Hematopoietic multipotent progenitor cell treated with erythropoietin and hydrocortisone succinate and interleukin-3 and kit ligand, for 4 days (in vitro differentiated cells): ENCODE measurements around the gene TMEM72.

Source experiments
- DNase-seq: peaks from one replicate; pipeline ENCODE4 v3.0.0-alpha.2; 2015

TMEM72 gene

DNA sequence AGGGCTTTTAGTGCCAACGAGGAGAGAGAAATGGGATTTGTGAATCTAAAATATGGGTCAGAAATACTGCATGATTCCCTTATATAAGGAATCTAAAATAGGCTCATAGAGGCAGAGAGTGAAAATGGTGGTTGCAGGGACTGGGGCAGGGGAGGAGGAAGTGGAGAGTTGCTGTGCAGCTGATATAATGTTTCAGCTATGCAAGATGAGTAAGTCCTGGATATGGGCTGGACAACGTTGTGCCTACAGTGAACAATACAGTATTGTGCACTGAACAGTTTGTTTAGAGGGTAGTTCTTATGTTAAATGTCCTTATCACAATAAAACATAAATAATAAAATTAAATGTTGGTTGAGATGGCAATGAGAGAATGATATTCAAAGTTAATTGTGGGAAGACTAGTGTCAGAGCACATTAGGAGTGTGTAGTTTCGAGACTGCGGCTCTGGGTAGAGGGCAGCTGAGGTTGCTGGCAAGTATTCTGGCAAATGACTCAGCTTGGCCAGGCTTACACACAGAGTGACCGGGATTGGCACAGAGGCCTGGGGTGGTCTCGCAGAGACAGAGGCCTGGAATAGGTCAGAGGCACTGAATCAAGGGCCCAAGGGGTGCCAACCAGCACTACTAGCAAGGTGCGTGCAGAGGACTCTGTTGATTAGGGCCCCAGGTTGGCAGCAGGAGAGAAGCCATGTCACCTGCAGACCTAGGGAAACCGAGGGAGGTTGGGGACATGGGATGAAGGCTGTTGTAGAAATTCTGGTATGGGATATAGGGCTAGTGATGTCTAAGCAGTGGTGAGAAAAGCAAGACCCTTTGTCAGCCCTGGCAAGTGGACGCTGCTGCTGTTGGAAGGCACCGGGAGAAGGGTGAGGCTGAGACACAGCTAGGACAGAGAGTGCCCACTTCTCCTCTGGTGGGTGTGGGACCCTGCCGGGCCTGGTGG lies 70.3 kb downstream of the TMEM72 start:
- DNase-seq, result peak; percentile 55

GRCh38 chr10:44982114-44982460 lies 71.0 kb downstream of the TMEM72 start:
- DNase-seq, result no peak

GRCh38 chr10:44982496-44982895 lies 71.4 kb downstream of the TMEM72 start:
- DNase-seq, result no peak

- DNase-seq, result no peak
Measured at GRCh38 chr10:44983066-44983894, 72.1 kb downstream of the TMEM72 start.

DNA sequence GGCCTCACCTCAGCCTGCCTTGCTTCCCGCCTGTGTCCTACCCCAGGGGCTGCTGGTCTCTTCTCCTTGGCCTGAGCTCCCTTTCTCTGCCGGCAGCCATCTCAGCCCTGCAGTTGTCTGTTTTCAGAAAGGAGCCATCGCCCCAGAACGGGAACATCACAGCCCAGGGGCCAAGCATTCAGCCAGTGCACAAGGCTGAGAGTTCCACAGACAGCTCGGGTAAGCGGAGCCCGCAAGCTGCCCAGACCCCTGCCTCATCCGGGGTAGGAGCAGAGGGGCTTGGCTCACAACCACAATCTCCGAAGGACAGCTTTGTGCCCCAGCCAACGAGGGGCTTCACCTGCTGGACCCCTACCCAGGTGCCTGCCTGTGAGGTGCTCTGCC lies 72.8 kb downstream of the TMEM72 start:
- DNase-seq, result no peak

DNA sequence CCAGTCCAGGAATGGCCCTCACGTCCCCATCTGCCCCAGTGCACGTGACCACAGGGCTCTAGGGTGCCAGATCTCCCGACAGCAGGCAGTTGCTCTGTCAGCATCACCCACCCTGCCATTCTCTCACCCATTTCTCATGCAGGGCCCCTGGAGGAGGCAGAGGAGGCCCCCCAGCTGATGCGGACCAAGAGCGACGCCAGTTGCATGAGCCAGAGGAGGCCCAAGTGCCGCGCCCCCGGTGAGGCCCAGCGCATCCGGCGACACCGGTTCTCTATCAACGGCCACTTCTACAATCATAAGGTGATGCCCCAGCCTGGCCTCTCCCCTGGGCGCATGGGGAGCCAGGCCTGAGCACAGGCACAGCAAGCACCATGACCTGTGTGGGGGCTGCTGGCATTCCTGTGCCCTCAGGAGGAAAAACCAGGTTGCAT lies 73.5 kb downstream of the TMEM72 start:
- DNase-seq, result no peak

DNA sequence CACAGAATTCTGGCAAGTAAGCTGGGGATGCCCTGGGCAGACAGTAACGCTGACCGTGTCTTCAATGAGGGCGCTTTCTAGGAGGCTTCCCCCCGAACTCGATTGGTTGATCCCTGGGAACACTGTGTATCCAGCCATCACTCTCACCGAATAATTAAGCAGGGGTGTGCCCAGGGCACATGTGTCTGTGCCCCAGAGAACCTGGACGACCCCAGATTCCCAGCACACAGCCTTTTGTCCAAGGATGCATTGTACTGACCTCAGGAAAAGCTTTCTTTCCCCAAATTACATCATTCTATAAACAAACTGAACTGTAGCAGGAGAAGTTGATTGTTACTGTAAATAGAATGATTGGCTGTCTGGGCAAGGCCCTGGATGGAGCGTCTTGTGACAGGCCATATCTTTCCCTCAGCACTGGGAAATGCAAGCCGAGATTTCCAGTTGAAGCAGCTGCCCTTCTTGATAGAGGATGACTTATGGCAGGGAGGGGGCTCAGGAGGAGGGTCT lies 74.1 kb downstream of the TMEM72 start:
- no peak for DNase-seq

- no peak for DNase-seq
Measured at GRCh38 chr10:44986179-44986578, 75.0 kb downstream of the TMEM72 start.
